K562 (cell line): ENCODE measurements around the gene COA7. TPM values are rescaled to one million over a fixed set of nuclear protein-coding genes. Genes with fewer than 3 reads are reported as not detected.

ENCODE experiments used
- ELF4 ChIP-seq: fragments of 450-650 bp; formaldehyde crosslinking; IDR thresholded peaks from 2 replicates; pipeline ENCODE4 v1.4.0; 2022; ENCODE audit warnings: missing genetic modification characterization
- FIP1L1 ChIP-seq: fragments of 200-400 bp; formaldehyde crosslinking; IDR thresholded peaks from 2 replicates; pipeline ENCODE4 v1.6.1; 2018; ENCODE audit warnings: mild to moderate bottlenecking, low read depth, low read length; ENCODE audit not compliant: poor library complexity, severe bottlenecking
- GATAD2A ChIP-seq: fragments of 450-650 bp; IDR thresholded peaks from 2 replicates; pipeline ENCODE4 v1.6.1; 2017
- HDAC1 ChIP-seq, 2 experiments: fragments of 450-650 bp; IDR thresholded peaks; 2 replicates each; pipeline ENCODE4 v1.6.1; 2016 to 2017; ENCODE audit warnings: inconsistent platforms in 1 of 2, mild to moderate bottlenecking in 1 of 2, moderate library complexity in 1 of 2
- HNRNPH1 ChIP-seq: fragments of 200-400 bp; formaldehyde crosslinking; optimal IDR thresholded peaks from 2 replicates; pipeline ENCODE3; 2017; ENCODE audit warnings: low read depth, mild to moderate bottlenecking, low read length, moderate library complexity
- KAT7 ChIP-seq: sonication (generic); formaldehyde crosslinking; IDR thresholded peaks from 2 replicates; pipeline ENCODE4 v1.8.0; 2022; ENCODE audit warnings: missing genetic modification reagents, mild to moderate bottlenecking, borderline replicate concordance
- KDM1A ChIP-seq, 2 experiments: fragments of 450-650 bp; IDR thresholded peaks; 2 replicates each; pipeline ENCODE4 v1.6.1; 2016; ENCODE audit warnings: mild to moderate bottlenecking in 2 of 2
- MEIS2 ChIP-seq: fragments of 450-650 bp; IDR thresholded peaks from 2 replicates; pipeline ENCODE4 v1.6.1; 2014; ENCODE audit warnings: mild to moderate bottlenecking; ENCODE audit not compliant: partially characterized antibody
- MTA3 ChIP-seq: fragments of 450-650 bp; formaldehyde crosslinking; IDR thresholded peaks from 2 replicates; pipeline ENCODE4 v1.6.1; 2017; ENCODE audit warnings: mild to moderate bottlenecking, borderline replicate concordance
- NR1H2 ChIP-seq: sonication (generic); formaldehyde crosslinking; IDR thresholded peaks from 2 replicates; pipeline ENCODE4 v1.4.0; 2020; ENCODE audit warnings: mild to moderate bottlenecking, missing genetic modification reagents
- PHF21A ChIP-seq: fragments of 450-650 bp; IDR thresholded peaks from 2 replicates; pipeline ENCODE4 v1.6.1; 2017; ENCODE audit warnings: low read depth, borderline replicate concordance
- RBFOX2 ChIP-seq: fragments of 200-400 bp; formaldehyde crosslinking; IDR thresholded peaks from 2 replicates; pipeline ENCODE4 v1.6.1; 2017; ENCODE audit warnings: low read depth, mild to moderate bottlenecking, low read length, moderate library complexity
- RCOR1 ChIP-seq, 2 experiments: IDR thresholded peaks; 2 replicates each; pipeline ENCODE4 v1.6.1; 2012; ENCODE audit warnings: low read depth in 2 of 2, low read length in 2 of 2, borderline replicate concordance in 1 of 2, improper control_type of control experiment in 1 of 2
- SAP30 ChIP-seq: fragments of 200-600 bp; sonication (generic); IDR thresholded peaks from 2 replicates; pipeline ENCODE4 v1.6.1; 2012; ENCODE audit warnings: borderline replicate concordance, low read depth, mild to moderate bottlenecking, moderate library complexity, low read length, control low read depth, inconsistent platforms; ENCODE audit not compliant: insufficient read depth, poor library complexity, severe bottlenecking
- SNIP1 ChIP-seq: fragments of 450-650 bp; IDR thresholded peaks from 2 replicates; pipeline ENCODE4 v1.7.1; 2017; ENCODE audit warnings: low read depth, mild to moderate bottlenecking
- SP1 ChIP-seq: sonication (generic); formaldehyde crosslinking; IDR thresholded peaks from 2 replicates; pipeline ENCODE4 v1.8.1; 2022; ENCODE audit warnings: mild to moderate bottlenecking, missing genetic modification reagents
- U2AF1 ChIP-seq: fragments of 200-400 bp; formaldehyde crosslinking; optimal IDR thresholded peaks from 2 replicates; pipeline ENCODE3; 2017; ENCODE audit warnings: mild to moderate bottlenecking, low read depth, low read length, moderate library complexity
- ZKSCAN1 ChIP-seq: fragments of 150-350 bp; IDR thresholded peaks from 2 replicates; pipeline ENCODE4 v1.6.1; 2016; ENCODE audit warnings: low read depth, low read length
- ZNF583 ChIP-seq: fragments of 250-450 bp; sonication (Bioruptor Pico); IDR thresholded peaks from 2 replicates; pipeline ENCODE4 v1.4.0; 2020
- ZNF695 ChIP-seq: fragments of 450-650 bp; formaldehyde crosslinking; IDR thresholded peaks from 2 replicates; pipeline ENCODE4 v1.4.0; 2020; ENCODE audit warnings: mild to moderate bottlenecking, moderate library complexity
- polyA plus RNA-seq, 8 experiments: library from polyadenylated mRNA; depleted of rRNA in 4 of 8; stranded (reverse) in 5 of 8; unstranded in 3 of 8; fragments of >200 nt; fragmentation: Nextera tagmentation in 2 of 8; fragmentation: Illumina TruSeq in 1 of 8; extraction: Ambion mirVana in 2 of 8; extraction: Trizol in 1 of 8; gene quantifications; 2 replicates each; pipeline versions ENCODE4 v1.2.1 to v1.2.3, GENCODE V29; 2011 to 2014; ENCODE audit warnings: inconsistent platforms in 1 of 8, missing spikeins in 1 of 8
- total RNA-seq, 7 experiments: library from RNA; depleted of rRNA in 6 of 7; stranded (reverse); fragments of >200 nt in 6 of 7; fragmentation: Illumina TruSeq in 2 of 7; extraction: Trizol in 2 of 7; gene quantifications; 2 replicates each; pipeline versions ENCODE4 v1.2.1 to v1.2.3, GENCODE V29; 2011 to 2021; ENCODE audit warnings: low replicate concordance in 1 of 7
- TF ChIP-seq, protein P1 (sequence below): fragments of 250-450 bp; sonication (Bioruptor Pico); IDR thresholded peaks from 2 replicates; pipeline ENCODE4 v1.5.0; 2021; ENCODE audit warnings: mild to moderate bottlenecking, borderline replicate concordance
- TF ChIP-seq, protein P2 (sequence below): fragments of 450-650 bp; IDR thresholded peaks from 2 replicates; pipeline ENCODE4 v1.6.1; 2016
- TF ChIP-seq, protein P3 (sequence below): sonication (generic); formaldehyde crosslinking; IDR thresholded peaks from 2 replicates; pipeline ENCODE4 v1.8.1; 2023; ENCODE audit warnings: mild to moderate bottlenecking, missing genetic modification reagents

COA7 gene
- total and polyA plus RNA-seq, 9 of the 15 experiments (the other 6 are each of a cell fraction or from before 2014, with no cell fraction given), result 19.4 to 82.8 (median 51.0) TPM

GRCh38 chr1:52697795-52698674 lies at the start of gene COA7 (continued):
- TF ChIP-seq SP1 (CRISPR knock-in tag), result peak; percentile 93
- TF ChIP-seq GATAD2A, result peak; percentile 35
- TF ChIP-seq MTA3, result peak; percentile 66; the same call in 1 of the 2 replicates
- TF ChIP-seq U2AF1, result no peak
- TF ChIP-seq RCOR1 (IDR thresholded peaks at IDR 0.05; ENCODE audit: borderline replicate concordance in 1 of 2, low read depth in 2 of 2, low read length in 2 of 2), result peak in 1 of 2 experiments; percentile 70; a peak in 2 of 4 replicates
- peak in 1 of 2 experiments; percentile 52; a peak in 1 of 4 replicates for TF ChIP-seq KDM1A (IDR thresholded peaks at IDR 0.05)
- TF ChIP-seq HDAC1 (IDR thresholded peaks at IDR 0.05), result peak; percentile 62 to 97; a peak in 3 of 4 replicates
- peak; percentile 89; the same call in 1 of the 2 replicates for TF ChIP-seq KAT7 (CRISPR knock-in tag)
- TF ChIP-seq NR1H2 (CRISPR knock-in tag), result no peak; the same call in 1 of the 2 replicates
- peak; percentile 50; the same call in 1 of the 2 replicates for TF ChIP-seq ZNF583 (CRISPR knock-in tag)
- peak; percentile 93 for TF ChIP-seq RBFOX2
- TF ChIP-seq HNRNPH1, result no peak
- TF ChIP-seq SNIP1, result peak; percentile 93
- TF ChIP-seq, protein P1, sequence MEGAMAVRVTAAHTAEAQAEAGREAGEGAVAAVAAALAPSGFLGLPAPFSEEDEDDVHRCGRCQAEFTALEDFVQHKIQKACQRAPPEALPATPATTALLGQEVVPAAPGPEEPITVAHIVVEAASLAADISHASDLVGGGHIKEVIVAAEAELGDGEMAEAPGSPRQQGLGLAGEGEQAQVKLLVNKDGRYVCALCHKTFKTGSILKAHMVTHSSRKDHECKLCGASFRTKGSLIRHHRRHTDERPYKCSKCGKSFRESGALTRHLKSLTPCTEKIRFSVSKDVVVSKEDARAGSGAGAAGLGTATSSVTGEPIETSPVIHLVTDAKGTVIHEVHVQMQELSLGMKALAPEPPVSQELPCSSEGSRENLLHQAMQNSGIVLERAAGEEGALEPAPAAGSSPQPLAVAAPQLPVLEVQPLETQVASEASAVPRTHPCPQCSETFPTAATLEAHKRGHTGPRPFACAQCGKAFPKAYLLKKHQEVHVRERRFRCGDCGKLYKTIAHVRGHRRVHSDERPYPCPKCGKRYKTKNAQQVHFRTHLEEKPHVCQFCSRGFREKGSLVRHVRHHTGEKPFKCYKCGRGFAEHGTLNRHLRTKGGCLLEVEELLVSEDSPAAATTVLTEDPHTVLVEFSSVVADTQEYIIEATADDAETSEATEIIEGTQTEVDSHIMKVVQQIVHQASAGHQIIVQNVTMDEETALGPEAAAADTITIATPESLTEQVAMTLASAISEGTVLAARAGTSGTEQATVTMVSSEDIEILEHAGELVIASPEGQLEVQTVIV (CRISPR knock-in tag), result no peak
- TF ChIP-seq, protein P2, sequence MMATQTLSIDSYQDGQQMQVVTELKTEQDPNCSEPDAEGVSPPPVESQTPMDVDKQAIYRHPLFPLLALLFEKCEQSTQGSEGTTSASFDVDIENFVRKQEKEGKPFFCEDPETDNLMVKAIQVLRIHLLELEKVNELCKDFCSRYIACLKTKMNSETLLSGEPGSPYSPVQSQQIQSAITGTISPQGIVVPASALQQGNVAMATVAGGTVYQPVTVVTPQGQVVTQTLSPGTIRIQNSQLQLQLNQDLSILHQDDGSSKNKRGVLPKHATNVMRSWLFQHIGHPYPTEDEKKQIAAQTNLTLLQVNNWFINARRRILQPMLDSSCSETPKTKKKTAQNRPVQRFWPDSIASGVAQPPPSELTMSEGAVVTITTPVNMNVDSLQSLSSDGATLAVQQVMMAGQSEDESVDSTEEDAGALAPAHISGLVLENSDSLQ, result peak; percentile 39; the same call in 1 of the 2 replicates
- TF ChIP-seq SAP30, result peak; percentile 85
- no peak for TF ChIP-seq PHF21A
- TF ChIP-seq FIP1L1, result peak; percentile 34
- peak; percentile 28 for TF ChIP-seq MEIS2
- 0 out of 2 replicates have a peak, but pooled peaks have one; percentile 29 for TF ChIP-seq ZNF695 (CRISPR knock-in tag)
- TF ChIP-seq, protein P3, sequence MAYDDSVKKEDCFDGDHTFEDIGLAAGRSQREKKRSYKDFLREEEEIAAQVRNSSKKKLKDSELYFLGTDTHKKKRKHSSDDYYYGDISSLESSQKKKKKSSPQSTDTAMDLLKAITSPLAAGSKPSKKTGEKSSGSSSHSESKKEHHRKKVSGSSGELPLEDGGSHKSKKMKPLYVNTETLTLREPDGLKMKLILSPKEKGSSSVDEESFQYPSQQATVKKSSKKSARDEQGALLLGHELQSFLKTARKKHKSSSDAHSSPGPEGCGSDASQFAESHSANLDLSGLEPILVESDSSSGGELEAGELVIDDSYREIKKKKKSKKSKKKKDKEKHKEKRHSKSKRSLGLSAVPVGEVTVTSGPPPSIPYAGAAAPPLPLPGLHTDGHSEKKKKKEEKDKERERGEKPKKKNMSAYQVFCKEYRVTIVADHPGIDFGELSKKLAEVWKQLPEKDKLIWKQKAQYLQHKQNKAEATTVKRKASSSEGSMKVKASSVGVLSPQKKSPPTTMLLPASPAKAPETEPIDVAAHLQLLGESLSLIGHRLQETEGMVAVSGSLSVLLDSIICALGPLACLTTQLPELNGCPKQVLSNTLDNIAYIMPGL (CRISPR knock-in tag), result peak; percentile 88
- peak; percentile 69; the same call in 1 of the 2 replicates for TF ChIP-seq ELF4 (CRISPR knock-in tag)
- TF ChIP-seq ZKSCAN1, result peak; percentile 99
